Activated CD4-positive, alpha-beta T cell treated with anti-CD3 and anti-CD28 coated beads, Interleukin-2, amount 10 ng/mL, durations not matched to agents 7 days and 5 days (primary cell): Measurements from ENCODE around the gene SRGAP1. TPM values are rescaled to one million over a fixed set of nuclear protein-coding genes. Genes with fewer than 3 reads are reported as not detected.
"Not testable (repeated sequence)": the region's sequence is repeated elsewhere in the genome, so short reads cannot be mapped to it uniquely, and the experiment has no call there.

Source experiments
- CTCF ChIA-PET: fragments of 350-600 bp; sonication (Branson Sonifier 250); formaldehyde crosslinking; loops from one replicate; lab custom pipeline; 2021; ENCODE audit warnings: antibody characterized with exemption; lab: Charles Lee
- POLR2A ChIA-PET: fragments of 350-600 bp; sonication (Branson Sonifier 250); formaldehyde crosslinking; loops from one replicate; lab custom pipeline; 2021; ENCODE audit warnings: antibody characterized with exemption; lab: Charles Lee
- DNase-seq: peaks from one replicate; pipeline ENCODE4 v3.0.0-alpha.2; 2020
- H3K27ac Mint-ChIP-seq: one replicate; pipeline ENCODE4 v1.8.0; 2021; ENCODE audit warnings: mild to moderate bottlenecking, moderate library complexity, mixed read lengths
- H3K27me3 Mint-ChIP-seq: one replicate; pipeline ENCODE4 v1.8.0; 2021; ENCODE audit warnings: mixed read lengths
- H3K36me3 Mint-ChIP-seq: one replicate; pipeline ENCODE4 v1.8.0; 2021; ENCODE audit warnings: low read depth, mixed read lengths
- H3K4me1 Mint-ChIP-seq: one replicate; pipeline ENCODE4 v1.8.0; 2021; ENCODE audit warnings: mixed read lengths
- H3K4me3 Mint-ChIP-seq: one replicate; pipeline ENCODE4 v1.8.0; 2021; ENCODE audit warnings: mild to moderate bottlenecking, moderate library complexity, mixed read lengths
- H3K9me3 Mint-ChIP-seq: one replicate; pipeline ENCODE4 v1.8.0; 2021; ENCODE audit warnings: mixed read lengths
- total RNA-seq, 2 experiments: library from RNA; stranded (reverse); gene quantifications; one replicate each; pipeline ENCODE4 v1.2.3, GENCODE V29; 2021

The SRGAP1 gene
- total RNA-seq, 2 experiments from 2014 or later = not detected

DNA sequence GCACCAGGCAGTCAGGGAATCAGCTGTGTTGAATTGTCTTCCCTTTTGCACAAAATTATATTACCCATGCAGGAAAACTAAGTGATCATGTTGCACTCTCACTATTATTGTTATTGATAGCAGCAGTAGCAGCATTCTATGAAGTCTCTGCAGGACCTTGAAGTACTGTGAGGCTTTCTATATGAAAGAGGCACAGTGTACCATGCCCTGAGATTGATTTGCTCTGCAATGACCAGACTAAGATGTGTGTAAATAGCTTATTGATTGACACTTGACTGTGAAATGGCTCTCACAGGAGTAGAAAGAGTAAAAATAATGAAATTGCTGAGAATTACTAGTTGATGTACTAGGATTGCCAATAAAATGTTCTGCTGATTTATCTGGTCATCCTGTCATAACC, 277.7 kb downstream of the SRGAP1 start:
- Mint-ChIP-seq H3K4me1 (no peaks in the 10 kb centered on the region), H3K36me3 (no peaks in the 10 kb centered on the region), H3K4me3 (no peak overlapping the region), H3K27me3 (peaks cover 11% of the 10 kb centered on the region), H3K9me3 (no peaks in the 10 kb centered on the region), H3K27ac (no peak overlapping the region)
- POLR2A ChIA-PET = no interaction called here
- CTCF ChIA-PET = no interaction called here
- no peak for DNase-seq

DNA sequence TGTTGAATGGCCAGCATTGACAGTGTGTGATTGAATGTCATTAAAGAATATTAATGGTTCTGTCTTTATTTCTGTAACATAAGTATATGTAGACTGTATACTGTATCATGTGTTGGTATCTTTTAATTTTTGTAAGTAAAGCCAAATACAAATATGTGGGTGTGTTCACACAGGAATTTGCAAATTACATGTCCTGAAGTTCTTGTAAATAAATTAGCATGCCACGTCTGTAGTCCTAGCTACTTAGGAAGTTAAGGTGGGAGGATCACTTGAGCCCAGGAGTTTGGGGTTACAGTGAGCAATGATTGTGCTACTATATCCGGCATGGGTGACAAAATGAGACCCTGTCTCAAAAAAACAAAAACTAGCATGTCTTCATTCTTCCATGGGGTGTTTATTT, 278.5 kb downstream of the SRGAP1 start:
- H3K4me1 Mint-ChIP-seq = no peaks in the 10 kb centered on the region
- no peaks in the 10 kb centered on the region for H3K9me3 Mint-ChIP-seq
- H3K27me3 Mint-ChIP-seq = peaks cover 11% of the 10 kb centered on the region
- ChIA-PET CTCF (no interaction called here), POLR2A (no interaction called here)
- no peak overlapping the region for H3K27ac Mint-ChIP-seq
- no peaks in the 10 kb centered on the region for H3K36me3 Mint-ChIP-seq
- no peak for DNase-seq
- no peak overlapping the region for H3K4me3 Mint-ChIP-seq

DNA sequence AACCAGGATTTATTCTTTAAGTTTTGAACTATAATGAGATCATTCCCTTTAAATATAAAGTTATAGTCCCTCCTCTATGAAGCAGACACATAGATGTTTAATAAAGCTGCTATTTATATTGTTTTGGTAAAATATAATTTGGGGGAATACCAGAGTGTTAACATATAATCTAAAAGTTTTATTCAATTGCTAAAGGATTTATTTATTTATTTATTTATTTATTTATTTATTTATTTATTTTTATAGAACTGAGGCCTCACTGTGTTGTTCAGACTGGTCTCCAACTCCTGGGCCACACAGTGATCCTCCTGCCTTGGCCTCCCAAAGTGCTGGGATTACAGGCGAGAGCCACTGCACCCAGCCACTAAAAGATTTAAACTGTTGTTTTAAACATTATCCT, 278.9 kb downstream of the SRGAP1 start:
- Mint-ChIP-seq H3K27ac (no peak overlapping the region), H3K4me3 (no peak overlapping the region), H3K9me3 (no peaks in the 10 kb centered on the region), H3K4me1 (no peaks in the 10 kb centered on the region), H3K36me3 (no peaks in the 10 kb centered on the region), H3K27me3 (peaks cover 11% of the 10 kb centered on the region)
- CTCF ChIA-PET = no interaction called here
- DNase-seq = no peak
- POLR2A ChIA-PET = no interaction called here

DNA sequence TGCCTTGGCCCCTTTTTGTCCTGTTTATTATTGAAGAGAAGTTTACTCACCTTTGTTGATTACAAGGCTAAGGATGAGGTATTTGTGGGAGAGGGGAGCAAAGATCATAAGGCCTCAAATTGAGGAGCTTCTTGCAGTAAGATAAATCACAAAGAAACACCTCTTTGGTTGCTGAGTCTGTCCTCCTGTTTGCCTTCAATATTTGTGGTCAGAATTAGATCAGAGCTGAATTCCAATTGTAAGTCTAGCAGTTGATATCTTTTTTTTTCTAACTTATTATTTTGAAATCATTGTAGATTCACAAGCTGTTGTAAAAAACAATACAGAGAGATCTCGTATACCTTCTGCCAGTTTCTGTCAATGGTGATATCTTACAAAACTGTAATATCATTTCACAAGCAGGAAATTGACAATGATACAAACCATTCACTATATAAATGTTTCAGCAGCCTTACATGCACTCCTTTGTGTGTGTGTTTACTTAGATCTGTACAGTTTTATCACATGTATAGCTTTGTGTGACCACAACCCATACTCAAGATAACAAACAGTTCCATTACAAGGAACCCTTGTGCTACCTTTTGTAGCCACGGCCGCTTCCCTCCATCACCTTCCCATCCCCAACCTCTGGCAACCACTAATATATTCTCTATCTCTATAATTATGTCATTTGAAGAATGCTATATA, 280.2 kb downstream of the SRGAP1 start:
- ChIA-PET POLR2A (no interaction called here), CTCF (interaction anchor here (0.8 kb wide), 1 partner anchor 180 kb away, joined by 3 read pairs; no protein-coding TSS in a partner anchor)
- no peak overlapping the region for H3K4me3 Mint-ChIP-seq
- no peaks in the 10 kb centered on the region for H3K36me3 Mint-ChIP-seq
- peaks cover 11% of the 10 kb centered on the region for H3K27me3 Mint-ChIP-seq
- H3K4me1 Mint-ChIP-seq = no peaks in the 10 kb centered on the region
- no peaks in the 10 kb centered on the region for H3K9me3 Mint-ChIP-seq
- H3K27ac Mint-ChIP-seq = no peak overlapping the region
- no peak for DNase-seq

DNA sequence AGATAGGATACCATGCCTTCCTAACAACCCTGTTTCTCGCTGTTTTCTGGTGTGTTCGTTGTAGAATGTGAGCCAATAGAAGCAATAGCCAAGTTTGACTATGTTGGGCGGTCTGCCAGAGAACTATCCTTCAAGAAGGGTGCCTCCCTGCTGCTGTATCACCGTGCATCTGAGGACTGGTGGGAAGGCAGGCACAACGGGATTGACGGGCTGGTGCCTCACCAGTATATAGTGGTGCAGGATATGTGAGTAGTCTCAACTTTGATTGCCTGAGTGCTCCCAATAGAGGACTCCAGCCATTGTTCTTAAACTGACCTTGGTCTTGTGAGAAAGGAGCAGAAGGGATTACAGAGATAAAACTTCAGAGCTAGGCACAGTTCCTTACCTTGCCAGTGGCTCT, 281.4 kb downstream of the SRGAP1 start:
- ChIA-PET POLR2A (no interaction called here), CTCF (no interaction called here)
- Mint-ChIP-seq H3K36me3 (no peaks in the 10 kb centered on the region), H3K9me3 (no peaks in the 10 kb centered on the region), H3K27ac (no peak overlapping the region), H3K27me3 (peaks cover 8% of the 10 kb centered on the region), H3K4me3 (no peak overlapping the region), H3K4me1 (no peaks in the 10 kb centered on the region)
- DNase-seq = no peak

- no peaks in the 10 kb centered on the region for H3K36me3 Mint-ChIP-seq
- H3K9me3 Mint-ChIP-seq = no peaks in the 10 kb centered on the region
- peaks cover 2% of the 10 kb centered on the region for H3K27me3 Mint-ChIP-seq
- no peak overlapping the region for H3K27ac Mint-ChIP-seq
- DNase-seq = no peak
- POLR2A ChIA-PET = no interaction called here
- no peak overlapping the region for H3K4me3 Mint-ChIP-seq
- CTCF ChIA-PET = no interaction called here
- H3K4me1 Mint-ChIP-seq = no peaks in the 10 kb centered on the region
These were observed 283.3 kb downstream of the SRGAP1 start for GRCh38 chr12:64127811-64128210.

GRCh38 chr12:64128366-64128765, 283.9 kb downstream of the SRGAP1 start:
- H3K4me3 Mint-ChIP-seq = no peak overlapping the region
- H3K27ac Mint-ChIP-seq = no peak overlapping the region
- CTCF ChIA-PET = no interaction called here
- H3K9me3 Mint-ChIP-seq = no peaks in the 10 kb centered on the region
- no peaks in the 10 kb centered on the region for H3K36me3 Mint-ChIP-seq
- no peaks in the 10 kb centered on the region for H3K27me3 Mint-ChIP-seq
- POLR2A ChIA-PET = no interaction called here
- H3K4me1 Mint-ChIP-seq = no peaks in the 10 kb centered on the region
- no peak for DNase-seq

DNA sequence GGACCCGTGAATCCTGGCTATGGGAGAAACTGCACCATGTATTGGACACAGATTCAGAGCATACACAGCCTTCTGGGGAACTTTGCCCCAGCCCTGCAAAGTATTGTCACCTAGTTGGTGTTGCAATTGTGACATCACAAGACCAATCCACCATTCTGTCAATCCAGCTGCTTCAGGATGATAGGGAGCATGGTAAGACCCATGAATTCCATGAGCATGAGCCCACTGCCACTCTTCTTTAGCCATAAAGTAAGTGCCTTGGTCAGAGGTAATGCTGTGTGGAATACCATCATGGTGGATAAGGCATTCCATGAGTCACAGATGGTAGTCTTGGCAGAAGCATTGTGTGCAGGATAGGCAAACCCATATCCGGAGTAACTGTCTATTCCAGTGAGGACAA, 286.0 kb downstream of the SRGAP1 start:
- H3K27me3 Mint-ChIP-seq, POLR2A ChIA-PET, H3K9me3 Mint-ChIP-seq, DNase-seq, H3K27ac Mint-ChIP-seq, CTCF ChIA-PET, H3K4me1 Mint-ChIP-seq, H3K36me3 Mint-ChIP-seq, H3K4me3 Mint-ChIP-seq: not testable (repeated sequence)

DNA sequence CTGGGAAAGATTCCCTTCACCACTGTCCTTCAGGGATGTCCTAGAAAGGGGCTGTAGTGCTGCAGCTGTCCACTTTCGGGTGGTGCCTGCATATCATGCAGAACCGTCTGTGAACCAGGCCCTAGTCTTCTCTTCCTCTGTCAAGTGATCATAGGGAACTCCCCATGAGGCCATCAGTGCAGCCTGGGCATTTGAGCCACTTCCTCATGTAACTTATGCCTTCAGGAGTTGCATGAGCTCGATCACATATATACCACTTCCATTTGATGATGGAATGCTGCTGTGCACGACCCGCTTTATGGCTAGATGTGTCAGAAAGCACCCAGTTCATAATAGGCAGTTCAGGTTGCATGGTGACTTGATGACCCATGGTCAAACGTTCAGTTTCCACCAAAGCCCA, 287.0 kb downstream of the SRGAP1 start:
- CTCF ChIA-PET, DNase-seq, POLR2A ChIA-PET, H3K9me3 Mint-ChIP-seq, H3K27me3 Mint-ChIP-seq, H3K27ac Mint-ChIP-seq, H3K36me3 Mint-ChIP-seq, H3K4me3 Mint-ChIP-seq, H3K4me1 Mint-ChIP-seq: not testable (repeated sequence)

DNA sequence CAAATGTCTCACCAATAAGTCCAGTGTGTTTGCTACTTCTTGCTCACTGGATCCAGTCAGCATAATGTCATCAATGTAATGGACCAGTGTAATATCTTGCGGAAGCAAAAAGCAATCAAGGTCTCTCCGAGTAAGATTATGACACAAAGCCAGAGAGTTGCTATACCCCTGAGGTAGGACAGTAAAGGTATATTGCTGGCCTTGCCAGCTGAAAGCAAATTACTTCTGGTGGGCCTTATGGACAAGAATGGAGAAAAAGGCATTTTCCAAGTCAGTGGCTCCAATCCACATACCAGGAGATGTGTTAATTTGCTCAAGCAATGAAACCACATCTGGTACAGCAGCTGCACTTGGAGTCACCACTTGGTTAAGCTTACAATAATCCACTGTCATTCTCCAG, 288.2 kb downstream of the SRGAP1 start:
- H3K4me3 Mint-ChIP-seq, POLR2A ChIA-PET, DNase-seq, H3K4me1 Mint-ChIP-seq, CTCF ChIA-PET, H3K27me3 Mint-ChIP-seq, H3K9me3 Mint-ChIP-seq, H3K36me3 Mint-ChIP-seq, H3K27ac Mint-ChIP-seq: not testable (repeated sequence)

GRCh38 chr12:64137117-64137516, 292.6 kb downstream of the SRGAP1 start:
- no peaks in the 10 kb centered on the region for H3K27me3 Mint-ChIP-seq
- no peak overlapping the region for H3K4me3 Mint-ChIP-seq
- POLR2A ChIA-PET = no interaction called here
- no peaks in the 10 kb centered on the region for H3K4me1 Mint-ChIP-seq
- no peaks in the 10 kb centered on the region for H3K36me3 Mint-ChIP-seq
- no peak for DNase-seq
- CTCF ChIA-PET = no interaction called here
- H3K27ac Mint-ChIP-seq = no peak overlapping the region
- H3K9me3 Mint-ChIP-seq = peaks cover 3% of the 10 kb centered on the region

DNA sequence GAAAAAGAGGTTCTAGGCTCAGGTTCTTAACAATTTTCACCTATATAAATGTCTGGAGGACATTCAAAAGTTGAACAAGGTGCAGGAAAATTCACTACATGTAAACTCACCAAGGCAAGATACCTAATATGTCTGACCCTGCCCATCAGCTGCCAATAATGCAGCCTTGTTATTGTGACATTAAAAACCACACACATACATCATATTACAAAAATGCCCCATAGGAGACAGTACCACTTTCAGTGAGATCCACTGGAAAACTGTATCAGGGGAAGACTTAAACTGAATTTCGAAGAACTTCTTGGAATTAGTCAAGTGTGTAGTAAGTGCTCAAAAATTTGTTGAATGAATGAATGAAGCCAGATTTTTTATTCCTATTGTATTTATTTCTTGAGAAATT, 294.5 kb downstream of the SRGAP1 start:
- Mint-ChIP-seq H3K4me3 (no peak overlapping the region), H3K27ac (no peak overlapping the region)
- CTCF ChIA-PET = no interaction called here

GRCh38 chr12:64142382-64142781, 297.9 kb downstream of the SRGAP1 start:
- Mint-ChIP-seq H3K4me3 (no peak overlapping the region), H3K27ac (no peak overlapping the region), H3K4me1 (peaks cover 3% of the 10 kb centered on the region), H3K9me3 (no peaks in the 10 kb centered on the region), H3K36me3 (no peaks in the 10 kb centered on the region), H3K27me3 (no peaks in the 10 kb centered on the region)
- ChIA-PET CTCF (interaction anchor here (0.9 kb wide), 1 partner anchor 13 kb away, joined by 3 read pairs; no protein-coding TSS in a partner anchor), POLR2A (no interaction called here)
- DNase-seq = no peak

More for the DNA sequence above, 294.5 kb downstream of the SRGAP1 start:
- H3K27me3 Mint-ChIP-seq = no peaks in the 10 kb centered on the region
- H3K4me1 Mint-ChIP-seq = no peaks in the 10 kb centered on the region
- POLR2A ChIA-PET = no interaction called here
- H3K36me3 Mint-ChIP-seq = no peaks in the 10 kb centered on the region
- no peak for DNase-seq
- no peaks in the 10 kb centered on the region for H3K9me3 Mint-ChIP-seq

DNA sequence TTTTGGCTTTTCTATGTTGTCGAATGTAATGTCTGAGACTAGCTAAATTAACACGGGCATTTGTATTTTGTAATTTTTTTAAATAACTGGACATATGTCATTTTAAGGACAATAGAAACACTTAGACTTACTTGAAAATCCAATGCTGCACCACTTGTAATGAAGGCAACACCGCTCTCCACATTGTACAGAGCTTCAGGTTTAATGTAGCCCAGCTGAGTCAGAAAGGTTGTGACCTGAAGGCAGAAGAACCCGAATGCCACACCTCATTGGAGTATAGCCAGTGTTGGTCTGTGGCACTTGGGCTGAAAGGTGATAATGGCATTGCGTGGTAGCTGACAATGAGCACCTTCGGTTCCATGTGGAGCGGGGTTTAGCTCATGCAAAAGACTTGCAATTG, 298.3 kb downstream of the SRGAP1 start:
- H3K4me1 Mint-ChIP-seq = peaks cover 5% of the 10 kb centered on the region
- H3K27me3 Mint-ChIP-seq = no peaks in the 10 kb centered on the region
- no peaks in the 10 kb centered on the region for H3K9me3 Mint-ChIP-seq
- H3K4me3 Mint-ChIP-seq = no peak overlapping the region
- ChIA-PET POLR2A (no interaction called here), CTCF (interaction anchor here (0.9 kb wide), 1 partner anchor 13 kb away, joined by 3 read pairs; no protein-coding TSS in a partner anchor)
- no peak for DNase-seq
- no peak overlapping the region for H3K27ac Mint-ChIP-seq
- H3K36me3 Mint-ChIP-seq = no peaks in the 10 kb centered on the region
